ENCODE data around the gene AZIN2. TPM values are rescaled to one million over a fixed set of nuclear protein-coding genes. Genes with fewer than 3 reads are reported as not detected.

AZIN2 gene
- polyA plus RNA-seq, 1 donor, result 2.5 TPM

DNA sequence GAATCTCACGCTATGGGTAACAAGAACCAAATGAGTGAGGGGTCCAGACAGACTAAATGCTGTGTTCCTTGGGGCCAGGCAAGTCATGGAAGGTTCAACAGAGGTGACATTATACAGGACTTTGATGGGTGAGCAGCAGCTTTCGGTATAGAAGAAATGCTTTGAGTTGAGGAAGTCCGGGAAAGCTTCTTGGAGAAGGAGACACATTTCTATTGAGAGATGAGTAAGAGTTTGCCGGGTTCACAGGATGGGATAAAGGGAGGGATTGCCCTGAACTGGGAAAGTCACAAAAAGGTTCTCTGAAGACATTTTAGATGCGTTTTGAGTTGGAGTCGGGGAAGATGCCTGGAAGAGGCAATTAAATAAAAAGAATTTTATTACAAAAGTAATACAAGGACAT lies 580 bp upstream of the AZIN2 start:
- 51% methylated on average over 5 of the region's 6 CpGs for WGBS (ENCODE audit: insufficient coverage, low lambda C conversion rate)
- H3K27ac ChIP-seq (ENCODE audit: low read length), result no peak overlapping the region

DNA sequence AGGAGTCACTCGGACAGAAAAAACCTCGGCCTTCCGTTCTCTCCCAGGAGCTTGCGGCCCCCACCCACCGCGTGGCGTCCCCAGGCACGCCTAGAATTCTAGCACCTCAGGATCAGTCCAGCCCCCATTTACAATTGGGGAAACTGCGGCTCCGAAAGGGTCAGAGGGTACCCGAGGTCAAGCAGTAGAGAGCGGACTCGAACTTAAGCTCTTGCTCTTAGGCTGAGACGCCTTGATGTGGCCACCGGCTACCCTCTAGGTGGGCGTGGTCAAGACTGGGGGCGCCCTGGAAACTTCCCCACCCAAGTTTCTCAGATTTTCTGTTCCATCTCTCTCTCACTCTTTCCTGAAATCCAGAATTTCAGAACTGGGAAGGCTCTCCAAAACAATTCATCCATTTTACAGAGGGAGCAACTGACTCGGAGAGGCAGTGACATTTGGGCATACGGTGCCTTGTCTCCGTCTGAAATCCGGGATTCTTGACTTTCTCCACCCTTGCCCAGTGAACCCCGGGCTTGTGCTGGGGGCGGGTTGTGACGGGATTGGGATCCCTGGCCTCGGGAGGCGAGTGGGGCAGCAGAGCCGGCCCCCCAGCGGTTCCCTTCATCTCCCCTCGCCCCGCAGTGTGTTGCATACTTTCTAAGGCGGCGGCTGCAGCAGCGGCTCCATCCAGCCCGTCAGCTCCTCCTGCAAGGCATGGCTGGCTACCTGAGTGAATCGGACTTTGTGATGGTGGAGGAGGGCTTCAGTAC lies 777 bp downstream of the AZIN2 start:
- Histone ChIP-seq H3K27me3 (ENCODE audit: control insufficient read depth, insufficient read depth, low read length) (peaks cover 22% of the 10 kb centered on the region), H3K9me3 (ENCODE audit: control insufficient read depth, low read depth, low read length) (no peaks in the 10 kb centered on the region), H3K27ac (ENCODE audit: low read length) (no peak overlapping the region), H3K4me3 (ENCODE audit: low read length) (peak overlapping the region; percentile 62), H3K4me1 (ENCODE audit: control insufficient read depth, insufficient read depth, low read length) (peaks cover 11% of the 10 kb centered on the region), H3K36me3 (ENCODE audit: control insufficient read depth, insufficient read depth, low read length) (no peaks in the 10 kb centered on the region)
- DNase-seq, result no peak
- WGBS (ENCODE audit: insufficient coverage, low lambda C conversion rate), result no CpG with 5 or more reads among the region's 35 CpGs

More for the DNA sequence above, 580 bp upstream of the AZIN2 start:
- DNase-seq, result no peak
- H3K4me3 ChIP-seq (ENCODE audit: low read length), result peak overlapping the region; percentile 62
- peaks cover 11% of the 10 kb centered on the region for H3K4me1 ChIP-seq (ENCODE audit: control insufficient read depth, insufficient read depth, low read length)
- no peaks in the 10 kb centered on the region for H3K36me3 ChIP-seq (ENCODE audit: control insufficient read depth, insufficient read depth, low read length)
- peaks cover 22% of the 10 kb centered on the region for H3K27me3 ChIP-seq (ENCODE audit: control insufficient read depth, insufficient read depth, low read length)
- H3K9me3 ChIP-seq (ENCODE audit: control insufficient read depth, low read depth, low read length), result no peaks in the 10 kb centered on the region

DNA sequence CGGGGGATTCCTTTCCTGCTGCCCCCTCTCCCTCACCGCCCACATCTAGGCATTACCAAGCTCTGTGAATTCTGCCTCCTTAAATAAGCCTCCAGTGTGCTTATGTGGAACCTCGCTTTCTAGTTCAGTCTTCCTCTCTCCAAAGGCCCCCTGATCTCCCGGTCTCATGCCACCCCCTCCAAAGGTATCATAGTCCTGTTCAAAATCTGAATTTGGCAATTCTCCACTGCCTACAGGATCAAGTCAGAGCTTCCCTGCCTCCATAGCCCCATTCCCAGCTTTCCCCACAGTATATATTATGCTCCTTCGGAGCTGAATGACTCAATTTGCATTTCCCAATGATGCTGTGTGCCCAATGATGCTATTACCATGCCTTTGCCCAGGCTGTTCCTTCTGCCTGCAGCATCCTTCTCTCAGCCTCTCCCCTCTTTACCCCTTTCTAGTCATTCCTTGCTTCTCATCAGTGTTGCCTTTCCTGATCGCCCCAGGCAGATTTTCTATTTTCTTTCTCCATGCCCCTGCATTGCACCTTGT lies 1.7 kb downstream of the AZIN2 start:
- Histone ChIP-seq H3K36me3 (ENCODE audit: control insufficient read depth, insufficient read depth, low read length) (no peaks in the 10 kb centered on the region), H3K27me3 (ENCODE audit: control insufficient read depth, insufficient read depth, low read length) (peaks cover 22% of the 10 kb centered on the region), H3K4me1 (ENCODE audit: control insufficient read depth, insufficient read depth, low read length) (peaks cover 11% of the 10 kb centered on the region), H3K9me3 (ENCODE audit: control insufficient read depth, low read depth, low read length) (no peaks in the 10 kb centered on the region), H3K27ac (ENCODE audit: low read length) (no peak overlapping the region), H3K4me3 (ENCODE audit: low read length) (no peak overlapping the region)
- WGBS (ENCODE audit: insufficient coverage, low lambda C conversion rate), result 84% methylated on average over 3 of the region's 6 CpGs
- no peak for DNase-seq

DNA sequence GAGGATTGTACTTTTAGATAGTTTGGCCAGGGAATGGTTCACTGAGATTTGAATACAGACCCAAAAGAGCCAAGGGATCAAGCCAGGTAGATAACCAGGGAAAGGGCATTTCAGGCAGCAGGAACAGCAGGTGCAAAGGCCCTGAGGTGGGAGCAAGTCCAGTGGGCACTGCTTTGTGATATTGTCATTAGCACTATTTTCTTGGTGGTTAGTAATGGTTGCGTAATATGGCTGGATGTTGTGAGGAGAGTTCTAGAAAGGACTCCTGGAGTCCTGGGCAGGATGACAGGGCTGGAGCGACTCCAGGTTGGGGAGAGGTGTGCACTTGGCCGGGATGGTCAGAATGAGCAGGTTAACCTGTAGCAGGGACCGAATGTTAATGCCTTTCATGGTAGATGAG lies 4.4 kb downstream of the AZIN2 start:
- Histone ChIP-seq H3K4me1 (ENCODE audit: control insufficient read depth, insufficient read depth, low read length) (peaks cover 9% of the 10 kb centered on the region), H3K27ac (ENCODE audit: low read length) (no peak overlapping the region), H3K4me3 (ENCODE audit: low read length) (no peak overlapping the region), H3K36me3 (ENCODE audit: control insufficient read depth, insufficient read depth, low read length) (no peaks in the 10 kb centered on the region), H3K27me3 (ENCODE audit: control insufficient read depth, insufficient read depth, low read length) (peaks cover 22% of the 10 kb centered on the region), H3K9me3 (ENCODE audit: control insufficient read depth, low read depth, low read length) (no peaks in the 10 kb centered on the region)
- DNase-seq, result no peak
- WGBS (ENCODE audit: insufficient coverage, low lambda C conversion rate), result no CpG with 5 or more reads among the region's 4 CpGs

GRCh38 chr1:33086384-33086850 lies 5.5 kb downstream of the AZIN2 start:
- Histone ChIP-seq H3K4me1 (ENCODE audit: control insufficient read depth, insufficient read depth, low read length) (peaks cover 4% of the 10 kb centered on the region), H3K9me3 (ENCODE audit: control insufficient read depth, low read depth, low read length) (no peaks in the 10 kb centered on the region)
- WGBS (ENCODE audit: insufficient coverage, low lambda C conversion rate), result 100% methylated on average over 1 of the region's 12 CpGs

DNA sequence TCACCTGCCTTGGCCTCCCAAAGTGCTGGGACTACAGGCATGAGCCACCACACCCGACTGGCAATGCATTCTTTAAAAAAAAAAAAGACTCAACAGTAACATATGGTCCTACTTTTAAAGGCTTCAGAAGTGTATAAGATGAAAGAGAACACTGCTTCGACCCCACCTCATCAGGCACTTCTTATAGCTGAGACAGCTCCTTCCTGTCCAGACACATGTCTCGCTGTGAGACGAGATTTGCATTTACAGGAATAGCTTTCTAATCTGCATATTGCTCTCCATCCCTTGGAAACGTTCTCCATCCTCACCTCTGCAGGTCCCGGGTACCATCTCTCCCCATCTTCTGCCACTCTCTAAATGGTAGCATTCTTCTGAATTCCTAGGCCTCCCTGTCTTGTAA lies 6.7 kb downstream of the AZIN2 start:
- H3K9me3 ChIP-seq (ENCODE audit: control insufficient read depth, low read depth, low read length), result no peaks in the 10 kb centered on the region
- 100% methylated on average over 1 of the region's 6 CpGs for whole genome bisulfite sequencing (ENCODE audit: insufficient coverage, low lambda C conversion rate)
- DNase-seq, result no peak

More at GRCh38 chr1:33086384-33086850, 5.5 kb downstream of the AZIN2 start:
- no peaks in the 10 kb centered on the region for H3K36me3 ChIP-seq (ENCODE audit: control insufficient read depth, insufficient read depth, low read length)
- peak; percentile 45 to 64 for DNase-seq
- H3K27ac ChIP-seq (ENCODE audit: low read length), result no peak overlapping the region
- peaks cover 17% of the 10 kb centered on the region for H3K27me3 ChIP-seq (ENCODE audit: control insufficient read depth, insufficient read depth, low read length)
- H3K4me3 ChIP-seq (ENCODE audit: low read length), result no peak overlapping the region

GRCh38 chr1:33088119-33088906 lies 7.4 kb downstream of the AZIN2 start:
- Histone ChIP-seq H3K27me3 (ENCODE audit: control insufficient read depth, insufficient read depth, low read length) (peaks cover 6% of the 10 kb centered on the region), H3K4me1 (ENCODE audit: control insufficient read depth, insufficient read depth, low read length) (no peaks in the 10 kb centered on the region), H3K36me3 (ENCODE audit: control insufficient read depth, insufficient read depth, low read length) (no peaks in the 10 kb centered on the region), H3K27ac (ENCODE audit: low read length) (no peak overlapping the region), H3K4me3 (ENCODE audit: low read length) (no peak overlapping the region), H3K9me3 (ENCODE audit: control insufficient read depth, low read depth, low read length) (no peaks in the 10 kb centered on the region)
- 46% methylated on average over 2 of the region's 9 CpGs for WGBS (ENCODE audit: insufficient coverage, low lambda C conversion rate)
- DNase-seq, result no peak

More for the DNA sequence above, 6.7 kb downstream of the AZIN2 start:
- no peak overlapping the region for H3K4me3 ChIP-seq (ENCODE audit: low read length)
- no peaks in the 10 kb centered on the region for H3K36me3 ChIP-seq (ENCODE audit: control insufficient read depth, insufficient read depth, low read length)
- H3K27ac ChIP-seq (ENCODE audit: low read length), result no peak overlapping the region
- no peaks in the 10 kb centered on the region for H3K4me1 ChIP-seq (ENCODE audit: control insufficient read depth, insufficient read depth, low read length)
- peaks cover 6% of the 10 kb centered on the region for H3K27me3 ChIP-seq (ENCODE audit: control insufficient read depth, insufficient read depth, low read length)

DNA sequence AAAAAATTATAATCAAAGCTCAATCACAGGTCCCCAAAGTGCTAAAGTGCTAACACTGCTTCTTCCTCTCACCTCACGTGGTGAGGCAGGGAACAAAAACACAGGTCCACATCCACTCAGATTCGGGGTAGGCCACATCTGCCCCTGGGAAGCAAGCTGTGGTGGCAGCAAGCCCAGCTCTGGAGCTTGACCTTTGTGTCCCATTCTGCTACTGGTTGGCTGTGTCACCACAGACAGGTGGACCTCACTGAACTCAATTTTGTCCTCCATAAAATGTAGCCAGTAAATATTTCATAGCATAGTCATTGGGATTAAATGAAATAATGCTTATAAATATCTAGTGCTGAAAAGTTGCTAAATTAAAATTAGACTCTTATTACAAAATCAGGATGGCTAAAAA lies 8.5 kb downstream of the AZIN2 start:
- WGBS (ENCODE audit: insufficient coverage, low lambda C conversion rate), result no CpG with 5 or more reads among the region's 2 CpGs
- Histone ChIP-seq H3K36me3 (ENCODE audit: control insufficient read depth, insufficient read depth, low read length) (no peaks in the 10 kb centered on the region), H3K9me3 (ENCODE audit: control insufficient read depth, low read depth, low read length) (no peaks in the 10 kb centered on the region), H3K27ac (ENCODE audit: low read length) (no peak overlapping the region), H3K4me3 (ENCODE audit: low read length) (no peak overlapping the region), H3K4me1 (ENCODE audit: control insufficient read depth, insufficient read depth, low read length) (no peaks in the 10 kb centered on the region), H3K27me3 (ENCODE audit: control insufficient read depth, insufficient read depth, low read length) (no peaks in the 10 kb centered on the region)
- no peak for DNase-seq

DNA sequence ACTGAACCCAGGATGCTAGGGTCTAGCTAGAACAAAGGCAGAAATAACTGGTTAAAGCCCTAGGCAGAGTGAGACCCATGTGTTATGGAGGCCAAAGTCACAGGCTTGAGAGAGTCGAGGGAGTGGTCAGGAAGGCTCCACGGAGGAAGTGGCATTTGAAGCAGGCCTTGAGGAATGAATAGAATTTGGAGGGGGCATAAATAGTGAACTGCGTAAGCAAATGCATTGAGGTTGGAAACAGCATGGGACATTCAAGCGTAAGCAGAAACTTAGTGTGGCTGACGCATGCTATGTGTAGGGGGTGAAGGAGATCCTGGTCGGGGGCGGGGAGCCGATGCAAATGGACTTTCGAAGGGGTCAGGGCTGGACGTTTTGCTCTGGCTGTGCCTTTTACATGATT lies 11.5 kb downstream of the AZIN2 start:
- no peaks in the 10 kb centered on the region for H3K36me3 ChIP-seq (ENCODE audit: control insufficient read depth, insufficient read depth, low read length)
- H3K9me3 ChIP-seq (ENCODE audit: control insufficient read depth, low read depth, low read length), result no peaks in the 10 kb centered on the region
- H3K4me1 ChIP-seq (ENCODE audit: control insufficient read depth, insufficient read depth, low read length), result no peaks in the 10 kb centered on the region
- 83% methylated on average over 2 of the region's 10 CpGs for WGBS (ENCODE audit: insufficient coverage, low lambda C conversion rate)
- H3K27ac ChIP-seq (ENCODE audit: low read length), result no peak overlapping the region
- no peak overlapping the region for H3K4me3 ChIP-seq (ENCODE audit: low read length)
- no peak for DNase-seq
- H3K27me3 ChIP-seq (ENCODE audit: control insufficient read depth, insufficient read depth, low read length), result no peaks in the 10 kb centered on the region

DNA sequence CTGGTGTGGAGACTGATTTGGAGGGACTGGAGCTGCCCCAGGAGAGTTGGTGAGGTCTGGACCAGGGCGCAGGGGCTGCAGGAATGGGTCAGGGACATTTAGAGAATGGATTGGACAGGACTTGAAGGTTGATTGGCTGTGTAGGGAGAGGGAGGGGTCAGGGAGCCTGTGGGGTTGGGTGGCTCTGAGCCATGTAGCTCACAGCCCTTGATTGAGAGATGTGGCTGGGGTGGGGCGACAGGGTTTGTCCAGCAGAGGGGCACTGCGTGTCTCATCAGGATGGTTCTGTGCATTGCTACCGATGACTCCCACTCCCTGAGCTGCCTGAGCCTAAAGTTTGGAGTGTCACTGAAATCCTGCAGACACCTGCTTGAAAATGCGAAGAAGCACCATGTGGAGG lies 12.1 kb downstream of the AZIN2 start:
- no CpG with 5 or more reads among the region's 5 CpGs for WGBS (ENCODE audit: insufficient coverage, low lambda C conversion rate)
- H3K36me3 ChIP-seq (ENCODE audit: control insufficient read depth, insufficient read depth, low read length), result no peaks in the 10 kb centered on the region
- no peak for DNase-seq
- H3K4me3 ChIP-seq (ENCODE audit: low read length), result no peak overlapping the region
- no peaks in the 10 kb centered on the region for H3K4me1 ChIP-seq (ENCODE audit: control insufficient read depth, insufficient read depth, low read length)
- no peaks in the 10 kb centered on the region for H3K9me3 ChIP-seq (ENCODE audit: control insufficient read depth, low read depth, low read length)
- no peaks in the 10 kb centered on the region for H3K27me3 ChIP-seq (ENCODE audit: control insufficient read depth, insufficient read depth, low read length)
- no peak overlapping the region for H3K27ac ChIP-seq (ENCODE audit: low read length)
